Fibroblast of lung (primary cell): Measurements from ENCODE around the gene METRNL. TPM values are rescaled to one million over a fixed set of nuclear protein-coding genes. Genes with fewer than 3 reads are reported as not detected.

Experiments
- DNase-seq, 2 donors: peaks; one replicate each; pipeline versions ENCODE4 v3.0.0 to v3.0.0-alpha.2; 2010; ENCODE audit warnings: low read depth in 2 of 2
- H2AFZ ChIP-seq: 2 replicates; pipeline ENCODE4 v1.5.1; 2012; ENCODE audit warnings: low read length, control low read depth, inconsistent platforms
- H3K27ac ChIP-seq: 2 replicates; pipeline ENCODE4 v1.5.1; 2011; ENCODE audit warnings: low read length, control low read depth; ENCODE audit not compliant: insufficient read depth
- H3K27me3 ChIP-seq: 2 replicates; pipeline ENCODE4 v1.5.1; 2011; ENCODE audit warnings: mild to moderate bottlenecking, low read length; ENCODE audit not compliant: control insufficient read depth, insufficient read depth
- H3K36me3 ChIP-seq: 2 replicates; pipeline ENCODE4 v1.5.1; 2011; ENCODE audit warnings: low read length; ENCODE audit not compliant: control insufficient read depth, insufficient read depth
- H3K4me1 ChIP-seq: 2 replicates; pipeline ENCODE4 v1.5.1; 2011; ENCODE audit warnings: low read length; ENCODE audit not compliant: control insufficient read depth, insufficient read depth; ENCODE audit errors: extremely low read depth
- H3K4me2 ChIP-seq: 2 replicates; pipeline ENCODE4 v1.5.1; 2011; ENCODE audit warnings: low read length, control low read depth; ENCODE audit not compliant: insufficient read depth; ENCODE audit errors: extremely low read depth
- H3K4me3 ChIP-seq, 4 experiments: fragments of 200-600 bp in 1 of 4; sonication (generic) in 1 of 4; replicated peaks in 1 of 4; 2 replicates each; pipeline ENCODE4 v1.5.1; 2011 to 2016; ENCODE audit warnings: low read length in 4 of 4, low read depth in 3 of 4, mild to moderate bottlenecking in 3 of 4, control low read depth in 2 of 4, inconsistent platforms in 1 of 4, mixed read lengths in 1 of 4; ENCODE audit not compliant: insufficient read depth in 1 of 4; ENCODE audit errors: control extremely low read depth in 1 of 4
- H3K79me2 ChIP-seq: 2 replicates; pipeline ENCODE4 v1.5.1; 2012; ENCODE audit warnings: mild to moderate bottlenecking, low read length, inconsistent platforms; ENCODE audit not compliant: control insufficient read depth, insufficient read depth
- H3K9ac ChIP-seq: 2 replicates; pipeline ENCODE4 v1.5.1; 2011; ENCODE audit warnings: mild to moderate bottlenecking, low read length, control low read depth; ENCODE audit not compliant: insufficient read depth
- H3K9me3 ChIP-seq: 2 replicates; pipeline ENCODE4 v1.5.1; 2012; ENCODE audit warnings: low read depth, low read length; ENCODE audit not compliant: control insufficient read depth, insufficient read depth
- H4K20me1 ChIP-seq: 2 replicates; pipeline ENCODE4 v1.5.1; 2011; ENCODE audit warnings: low read length; ENCODE audit not compliant: control insufficient read depth, insufficient read depth; ENCODE audit errors: extremely low read depth
- EZH2 ChIP-seq: IDR thresholded peaks from 2 replicates; pipeline ENCODE4 v1.5.1; 2012; ENCODE audit warnings: low read length, control low read depth, mild to moderate bottlenecking; ENCODE audit errors: missing control alignments
- polyA plus RNA-seq, 2 donors: library from polyadenylated mRNA; depleted of rRNA in 1 of 2; stranded (reverse) in 1 of 2; unstranded in 1 of 2; fragments of >200 nt; gene quantifications; 2 replicates each; pipeline ENCODE4 v1.2.1, GENCODE V29; 2011 to 2012; ENCODE audit warnings: missing spikeins in 1 of 2
- total RNA-seq: library from RNA; depleted of rRNA; stranded (reverse); fragments of >200 nt; gene quantifications from 2 replicates; pipeline ENCODE4 v1.2.1, GENCODE V29; 2014
- TF ChIP-seq, protein P1 (sequence below), 2 donors: IDR thresholded peaks in 1 of 2; conservative IDR thresholded peaks in 1 of 2; 1 replicate in 1 of 2; 2 replicates in 1 of 2; pipeline ENCODE4 v1.5.1; 2011 to 2012; ENCODE audit warnings: low read length in 2 of 2, control low read depth in 1 of 2, inconsistent platforms in 1 of 2, low read depth in 1 of 2, mild to moderate bottlenecking in 1 of 2

The METRNL gene
- total and polyA plus RNA-seq, 2 donors (not counting 1 experiment from before 2014, with no cell fraction given) = 27.0 to 120 TPM

DNA sequence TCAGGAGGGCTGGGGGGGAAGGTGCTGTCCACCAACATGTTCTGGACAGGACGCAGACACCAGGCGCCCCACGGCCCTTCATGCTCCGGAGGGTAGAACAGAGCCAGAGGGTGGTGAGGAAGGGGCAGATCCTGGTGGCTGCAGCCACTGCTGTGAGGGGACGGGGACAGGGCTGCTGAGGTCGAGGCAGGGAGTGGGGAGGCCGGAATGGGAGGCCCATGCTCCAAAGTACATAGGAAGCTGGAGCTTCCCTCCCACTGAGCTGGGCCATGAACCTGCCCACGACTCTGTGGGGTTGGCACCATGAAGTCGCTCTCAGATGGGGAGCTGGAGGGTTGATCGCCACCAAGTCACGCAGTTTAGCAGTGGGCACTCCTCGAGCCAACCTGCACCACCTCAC is 8.0 kb upstream of the METRNL start:
- no peaks in the 10 kb centered on the region for H4K20me1 ChIP-seq
- H3K9me3 ChIP-seq = no peaks in the 10 kb centered on the region
- no peaks in the 10 kb centered on the region for H3K79me2 ChIP-seq
- no peak overlapping the region for H3K4me3 ChIP-seq
- H2AFZ ChIP-seq = no peak overlapping the region
- no peaks in the 10 kb centered on the region for H3K36me3 ChIP-seq
- no peaks in the 10 kb centered on the region for H3K27me3 ChIP-seq
- H3K27ac ChIP-seq = no peak overlapping the region
- no peak overlapping the region for H3K4me2 ChIP-seq
- H3K9ac ChIP-seq = no peak overlapping the region
- TF ChIP-seq, protein P1, sequence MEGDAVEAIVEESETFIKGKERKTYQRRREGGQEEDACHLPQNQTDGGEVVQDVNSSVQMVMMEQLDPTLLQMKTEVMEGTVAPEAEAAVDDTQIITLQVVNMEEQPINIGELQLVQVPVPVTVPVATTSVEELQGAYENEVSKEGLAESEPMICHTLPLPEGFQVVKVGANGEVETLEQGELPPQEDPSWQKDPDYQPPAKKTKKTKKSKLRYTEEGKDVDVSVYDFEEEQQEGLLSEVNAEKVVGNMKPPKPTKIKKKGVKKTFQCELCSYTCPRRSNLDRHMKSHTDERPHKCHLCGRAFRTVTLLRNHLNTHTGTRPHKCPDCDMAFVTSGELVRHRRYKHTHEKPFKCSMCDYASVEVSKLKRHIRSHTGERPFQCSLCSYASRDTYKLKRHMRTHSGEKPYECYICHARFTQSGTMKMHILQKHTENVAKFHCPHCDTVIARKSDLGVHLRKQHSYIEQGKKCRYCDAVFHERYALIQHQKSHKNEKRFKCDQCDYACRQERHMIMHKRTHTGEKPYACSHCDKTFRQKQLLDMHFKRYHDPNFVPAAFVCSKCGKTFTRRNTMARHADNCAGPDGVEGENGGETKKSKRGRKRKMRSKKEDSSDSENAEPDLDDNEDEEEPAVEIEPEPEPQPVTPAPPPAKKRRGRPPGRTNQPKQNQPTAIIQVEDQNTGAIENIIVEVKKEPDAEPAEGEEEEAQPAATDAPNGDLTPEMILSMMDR (conservative IDR thresholded peaks at IDR 0.05 in 1 of 2, IDR thresholded peaks at IDR 0.05 in 1 of 2; ENCODE audit: low read depth in 1 of 2, low read length in 2 of 2) = no peak
- no peak for TF ChIP-seq EZH2
- no peak for DNase-seq
- no peaks in the 10 kb centered on the region for H3K4me1 ChIP-seq

GRCh38 chr17:83071966-83072562 is 7.3 kb upstream of the METRNL start:
- Histone ChIP-seq H3K27me3 (no peaks in the 10 kb centered on the region), H3K9ac (no peak overlapping the region), H3K4me3 (no peak overlapping the region)

GRCh38 chr17:83072600-83073358 is 6.6 kb upstream of the METRNL start:
- Histone ChIP-seq H4K20me1 (no peaks in the 10 kb centered on the region), H3K36me3 (no peaks in the 10 kb centered on the region), H3K79me2 (no peaks in the 10 kb centered on the region), H3K9ac (no peak overlapping the region), H3K27me3 (no peaks in the 10 kb centered on the region), H3K27ac (no peak overlapping the region), H3K4me2 (no peak overlapping the region), H2AFZ (no peak overlapping the region), H3K4me1 (no peaks in the 10 kb centered on the region), H3K9me3 (no peaks in the 10 kb centered on the region), H3K4me3 (no peak overlapping the region)
- DNase-seq = no peak
- TF ChIP-seq EZH2 = no peak
- TF ChIP-seq, protein P1 (conservative IDR thresholded peaks at IDR 0.05 in 1 of 2, IDR thresholded peaks at IDR 0.05 in 1 of 2; ENCODE audit: low read depth in 1 of 2, low read length in 2 of 2) = no peak

More at GRCh38 chr17:83071966-83072562, 7.3 kb upstream of the METRNL start:
- Histone ChIP-seq H3K36me3 (no peaks in the 10 kb centered on the region), H3K9me3 (no peaks in the 10 kb centered on the region), H3K27ac (no peak overlapping the region), H3K4me1 (no peaks in the 10 kb centered on the region), H3K79me2 (no peaks in the 10 kb centered on the region), H4K20me1 (no peaks in the 10 kb centered on the region), H2AFZ (no peak overlapping the region), H3K4me2 (no peak overlapping the region)
- no peak for DNase-seq
- no peak for TF ChIP-seq EZH2
- TF ChIP-seq, protein P1 (conservative IDR thresholded peaks at IDR 0.05 in 1 of 2, IDR thresholded peaks at IDR 0.05 in 1 of 2; ENCODE audit: low read depth in 1 of 2, low read length in 2 of 2) = no peak
